T follicular helper cell (primary cell): Measurements from ENCODE around the gene C12orf56.
"Not testable (repeated sequence)": the region's sequence is repeated elsewhere in the genome, so short reads cannot be mapped to it uniquely, and the experiment has no call there.

ENCODE experiments used
- DNase-seq: peaks from one replicate; pipeline ENCODE4 v3.0.0-alpha.2; 2020; ENCODE audit warnings: low read depth

Gene C12orf56

DNA sequence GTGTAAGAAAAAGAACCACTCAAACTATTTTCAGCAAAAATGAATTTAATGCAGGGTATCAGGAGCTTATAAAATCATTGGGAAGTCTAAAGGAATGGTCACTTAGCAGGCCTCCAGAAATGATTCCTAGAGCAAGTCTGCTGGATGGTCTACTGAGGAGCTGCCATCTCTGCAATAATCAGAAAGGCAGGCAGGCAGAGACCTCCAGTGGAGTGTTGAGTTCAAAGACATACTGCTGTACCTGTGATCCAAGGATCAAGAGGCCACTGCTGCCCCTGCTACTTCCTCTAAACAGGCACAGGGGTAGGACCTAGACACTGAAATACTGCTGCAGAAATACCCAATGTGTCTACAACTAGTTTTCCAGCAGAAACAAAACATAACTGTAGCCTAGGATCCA is 154.0 kb downstream of the C12orf56 start:
- no peak for DNase-seq

DNA sequence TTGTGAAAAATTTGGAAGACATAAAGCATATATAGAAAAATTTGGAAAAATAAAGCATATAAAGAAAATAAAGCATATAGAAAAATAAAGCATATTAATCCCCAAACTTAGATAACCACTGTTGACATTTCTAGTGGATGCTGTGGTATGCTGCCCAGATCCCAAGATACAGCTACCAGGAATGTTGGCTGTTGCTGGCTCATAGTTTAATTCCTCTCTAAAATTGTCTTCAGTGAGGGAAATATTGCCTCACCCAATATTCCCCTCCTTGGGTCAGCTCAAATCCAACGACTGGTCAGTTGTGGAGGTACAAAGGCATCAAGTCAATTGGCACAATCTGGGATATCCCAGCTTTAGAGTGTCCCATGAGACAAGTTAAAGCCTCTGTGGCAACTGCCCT is 158.4 kb downstream of the C12orf56 start:
- DNase-seq = no peak

GRCh38 chr12:64229796-64230195 is 160.8 kb downstream of the C12orf56 start:
- DNase-seq = no peak

DNA sequence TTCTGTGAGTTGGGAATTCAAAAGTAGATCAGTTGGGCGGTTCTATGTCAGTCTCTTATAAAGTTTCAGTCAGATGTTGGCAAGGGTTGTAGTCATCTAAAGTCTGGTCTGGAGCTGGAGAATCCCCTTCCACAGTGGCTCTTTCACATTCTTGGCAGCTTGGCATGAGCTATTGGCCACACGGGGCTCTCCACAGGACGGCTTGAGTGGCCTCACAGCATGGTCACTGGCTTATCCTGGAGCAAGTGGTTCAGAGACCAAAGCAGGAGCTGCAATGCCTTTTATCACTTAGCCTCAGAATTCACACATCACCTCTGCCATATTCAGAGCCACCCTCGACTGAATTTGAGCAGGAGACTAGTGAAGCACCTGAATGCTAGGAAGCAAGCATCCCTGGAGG is 161.3 kb downstream of the C12orf56 start:
- no peak for DNase-seq

DNA sequence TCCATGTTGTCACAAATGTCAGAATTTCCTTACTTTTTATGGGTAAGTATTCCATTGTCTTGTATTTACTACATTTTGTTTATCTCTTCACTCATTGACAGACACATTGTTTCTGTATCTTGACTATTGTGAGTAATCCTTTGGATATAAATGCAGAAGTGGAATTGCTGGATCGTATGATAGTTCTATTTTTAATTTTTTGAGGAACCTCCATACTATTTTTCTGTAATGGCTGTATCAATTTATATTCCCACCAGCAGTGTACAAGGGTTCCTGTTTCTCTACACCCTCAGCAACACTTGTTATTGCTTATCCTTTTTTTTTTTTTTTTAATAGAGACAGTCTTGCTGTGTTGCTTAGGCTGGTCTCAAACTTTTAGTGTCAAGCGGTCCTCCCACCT is 164.9 kb downstream of the C12orf56 start:
- no peak for DNase-seq

- peak; percentile 84 for DNase-seq
Observed at GRCh38 chr12:64222009-64222765, 168.4 kb downstream of the C12orf56 start, which contains the start of gene KICS2. Gene KICS2 (minus strand): TSS chr12:64222296. CDS start chr12:64222237, 59 bp downstream.

GRCh38 chr12:64221651-64222008 is 168.9 kb downstream of the C12orf56 start:
- peak; percentile 40 for DNase-seq

DNA sequence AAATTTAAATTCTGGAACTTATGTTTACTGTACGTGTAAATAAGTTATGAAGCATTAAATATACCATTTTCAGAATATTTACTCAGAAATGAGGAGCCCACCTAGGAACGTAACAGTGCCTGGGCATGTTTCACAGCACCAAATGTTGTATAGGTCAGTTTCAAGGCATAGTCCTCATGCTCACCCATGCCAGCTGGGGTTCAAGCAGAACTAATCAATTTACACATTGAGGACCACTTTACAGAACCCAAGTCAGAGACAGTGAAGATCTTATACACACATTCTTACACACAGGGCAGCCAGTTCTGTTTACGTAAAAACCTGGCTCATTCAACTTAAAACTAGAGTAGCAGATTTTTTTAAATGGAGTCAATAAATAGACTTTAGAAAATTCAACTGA is 170.5 kb downstream of the C12orf56 start:
- no peak for DNase-seq

- no peak for DNase-seq
Observed at GRCh38 chr12:64219145-64219544, 171.4 kb downstream of the C12orf56 start.

DNA sequence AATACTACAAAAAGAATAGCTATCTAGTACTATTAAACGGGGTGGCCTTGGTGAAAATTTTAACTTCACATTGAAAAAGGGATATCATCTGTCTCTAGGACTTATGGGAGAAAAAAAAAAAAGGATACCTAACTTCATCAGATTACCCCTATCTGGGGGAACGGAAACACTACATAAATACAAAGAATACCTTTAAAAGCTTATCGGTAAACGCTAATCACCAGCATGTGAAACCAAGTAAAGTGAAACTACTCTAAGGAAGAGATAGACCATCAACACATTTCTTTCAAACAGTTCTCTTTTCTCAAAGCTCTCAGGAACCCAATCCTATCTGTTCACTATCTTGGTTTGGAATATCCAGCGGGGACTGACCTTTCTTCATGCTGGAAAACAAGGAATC is 172.0 kb downstream of the C12orf56 start:
- no peak for DNase-seq

DNA sequence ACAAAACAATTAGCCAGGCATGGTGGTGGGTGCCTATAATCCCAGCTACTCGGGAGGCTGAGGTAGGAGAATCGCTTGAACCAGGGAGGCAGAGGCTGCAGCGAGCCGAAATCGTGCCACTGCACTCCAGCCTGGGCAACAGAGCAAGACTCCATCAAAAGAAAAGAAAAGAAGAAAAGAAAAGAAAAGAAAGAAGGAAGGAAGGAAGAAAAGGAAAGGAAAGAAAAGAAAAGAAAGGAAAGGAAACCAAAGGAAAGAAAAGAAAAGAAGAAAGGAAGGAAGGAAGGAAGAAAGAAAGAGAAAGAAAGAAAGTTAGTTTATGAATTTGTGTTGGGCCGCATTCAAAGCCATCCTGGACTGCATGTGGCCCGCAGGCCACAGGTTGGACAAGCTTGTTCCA is 172.9 kb downstream of the C12orf56 start:
- DNase-seq = not testable (repeated sequence)

DNA sequence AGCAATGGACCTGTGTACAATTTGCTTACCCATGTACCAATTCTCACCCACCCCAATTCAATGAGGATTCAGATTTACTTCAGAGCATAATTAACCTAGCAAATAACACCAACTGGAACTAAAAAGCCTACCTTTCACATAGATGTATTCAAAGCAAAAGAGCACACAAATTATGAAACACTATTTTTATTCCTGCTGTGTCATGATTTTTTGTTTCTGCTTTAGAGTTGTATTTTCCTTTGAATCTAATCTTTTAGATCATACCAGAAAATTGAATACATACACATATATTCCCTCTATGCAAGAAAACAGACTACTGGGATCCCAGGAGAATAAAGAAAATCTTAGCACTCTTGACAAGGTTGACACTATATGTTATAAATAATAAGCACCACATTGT is 174.3 kb downstream of the C12orf56 start:
- DNase-seq = no peak
